A673 (cell line): ENCODE data around the gene MLIP.

Source experiments
- EZH2 ChIP-seq: fragments of 200-600 bp; sonication (generic); IDR thresholded peaks from 2 replicates; pipeline ENCODE4 v1.6.1; 2017; ENCODE audit warnings: borderline replicate concordance, low read depth, mild to moderate bottlenecking, mixed read lengths, antibody characterized with exemption, low read length; ENCODE audit not compliant: poor library complexity, severe bottlenecking
- TF ChIP-seq, protein P1 (sequence below): fragments of 300-800, 200-600 bp; sonication (generic); conservative IDR thresholded peaks from 2 replicates; pipeline ENCODE4 v1.5.1; 2017; ENCODE audit warnings: low read depth, mild to moderate bottlenecking, antibody characterized with exemption, low read length, moderate library complexity, mixed read lengths

DNA sequence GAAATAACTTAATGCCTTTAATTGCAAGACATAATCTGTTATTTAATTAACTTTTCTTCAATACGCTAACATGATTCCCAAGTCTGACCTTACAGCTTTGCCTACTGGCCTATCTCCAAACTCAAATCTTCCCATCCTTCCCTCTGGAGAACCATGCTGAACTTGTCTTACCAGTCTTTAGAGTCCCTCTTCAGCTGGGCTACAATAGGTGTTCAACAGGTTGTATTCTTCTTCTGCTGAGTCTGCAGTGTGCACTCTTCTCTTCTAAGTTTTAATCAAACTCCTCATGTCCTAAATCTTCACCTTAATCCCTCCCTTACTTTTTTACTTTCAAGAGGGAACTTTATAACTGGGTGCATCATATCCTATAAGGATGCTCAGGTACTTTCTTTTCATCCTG, 121.5 kb downstream of the MLIP start:
- TF ChIP-seq, protein P1, sequence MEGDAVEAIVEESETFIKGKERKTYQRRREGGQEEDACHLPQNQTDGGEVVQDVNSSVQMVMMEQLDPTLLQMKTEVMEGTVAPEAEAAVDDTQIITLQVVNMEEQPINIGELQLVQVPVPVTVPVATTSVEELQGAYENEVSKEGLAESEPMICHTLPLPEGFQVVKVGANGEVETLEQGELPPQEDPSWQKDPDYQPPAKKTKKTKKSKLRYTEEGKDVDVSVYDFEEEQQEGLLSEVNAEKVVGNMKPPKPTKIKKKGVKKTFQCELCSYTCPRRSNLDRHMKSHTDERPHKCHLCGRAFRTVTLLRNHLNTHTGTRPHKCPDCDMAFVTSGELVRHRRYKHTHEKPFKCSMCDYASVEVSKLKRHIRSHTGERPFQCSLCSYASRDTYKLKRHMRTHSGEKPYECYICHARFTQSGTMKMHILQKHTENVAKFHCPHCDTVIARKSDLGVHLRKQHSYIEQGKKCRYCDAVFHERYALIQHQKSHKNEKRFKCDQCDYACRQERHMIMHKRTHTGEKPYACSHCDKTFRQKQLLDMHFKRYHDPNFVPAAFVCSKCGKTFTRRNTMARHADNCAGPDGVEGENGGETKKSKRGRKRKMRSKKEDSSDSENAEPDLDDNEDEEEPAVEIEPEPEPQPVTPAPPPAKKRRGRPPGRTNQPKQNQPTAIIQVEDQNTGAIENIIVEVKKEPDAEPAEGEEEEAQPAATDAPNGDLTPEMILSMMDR = no peak
- no peak for TF ChIP-seq EZH2
